Measurements from ENCODE around the gene LTA4H. TPM values are rescaled to one million over a fixed set of nuclear protein-coding genes. Genes with fewer than 3 reads are reported as not detected.

The LTA4H gene
- total RNA-seq, 1 donor from 2014 or later, result 567 TPM

GRCh38 chr12:96028538-96028937 is 6.8 kb downstream of the LTA4H start:
- no peaks in the 10 kb centered on the region for H3K9me3 ChIP-seq
- H3K27me3 ChIP-seq (ENCODE audit: low read depth), result no peaks in the 10 kb centered on the region
- intact Hi-C loops (cut with DNase I), result no loop called here
- peaks cover 27% of the 10 kb centered on the region for H3K4me1 ChIP-seq
- H3K4me3 ChIP-seq, result no peak overlapping the region
- TF ChIP-seq CTCF (IDR thresholded peaks at IDR 0.05), result no peak
- DNase-seq (no peak), ATAC-seq (no peak)
- H3K27ac ChIP-seq, result no peak overlapping the region
- peaks cover 51% of the 10 kb centered on the region for H3K36me3 ChIP-seq

GRCh38 chr12:96026331-96026730 is 9.1 kb downstream of the LTA4H start:
- Histone ChIP-seq H3K27ac (no peak overlapping the region), H3K4me3 (no peak overlapping the region), H3K27me3 (ENCODE audit: low read depth) (no peaks in the 10 kb centered on the region), H3K36me3 (peaks cover 71% of the 10 kb centered on the region), H3K9me3 (no peaks in the 10 kb centered on the region), H3K4me1 (peaks cover 30% of the 10 kb centered on the region)
- intact Hi-C loops (cut with DNase I), result no loop called here
- DNase-seq (no peak), ATAC-seq (no peak)
- TF ChIP-seq CTCF (IDR thresholded peaks at IDR 0.05), result no peak

- ATAC-seq (no peak), DNase-seq (no peak)
- no peak for TF ChIP-seq CTCF (IDR thresholded peaks at IDR 0.05)
- Histone ChIP-seq H3K9me3 (no peaks in the 10 kb centered on the region), H3K27ac (no peak overlapping the region), H3K4me3 (no peak overlapping the region), H3K27me3 (ENCODE audit: low read depth) (no peaks in the 10 kb centered on the region), H3K4me1 (peaks cover 33% of the 10 kb centered on the region), H3K36me3 (peaks cover 79% of the 10 kb centered on the region)
- intact Hi-C loops (cut with DNase I), result no loop called here
These were observed 9.9 kb downstream of the LTA4H start for GRCh38 chr12:96025518-96025917.

GRCh38 chr12:96020314-96021003 is 14.9 kb downstream of the LTA4H start:
- Histone ChIP-seq H3K4me3 (no peak overlapping the region), H3K27ac (peak overlapping the region; percentile 0), H3K36me3 (peaks cover 95% of the 10 kb centered on the region), H3K9me3 (no peaks in the 10 kb centered on the region), H3K27me3 (ENCODE audit: low read depth) (no peaks in the 10 kb centered on the region), H3K4me1 (peaks cover 17% of the 10 kb centered on the region)
- DNase-seq (no peak), ATAC-seq (peak; percentile 35 to 59)
- intact Hi-C loops (cut with DNase I), result no loop called here
- no peak for TF ChIP-seq CTCF (IDR thresholded peaks at IDR 0.05)

- Histone ChIP-seq H3K9me3 (no peaks in the 10 kb centered on the region), H3K27ac (no peak overlapping the region), H3K36me3 (peaks cover 96% of the 10 kb centered on the region), H3K4me1 (peaks cover 1% of the 10 kb centered on the region), H3K4me3 (no peak overlapping the region), H3K27me3 (ENCODE audit: low read depth) (no peaks in the 10 kb centered on the region)
- TF ChIP-seq CTCF (IDR thresholded peaks at IDR 0.05), result peak; percentile 33
- intact Hi-C loops (cut with DNase I), result no loop called here
- ATAC-seq (peak in 1 of 2 donors; percentile 74), DNase-seq (no peak)
These were observed 19.7 kb downstream of the LTA4H start for GRCh38 chr12:96015672-96016071.
